BJ (cell line): Measurements from ENCODE around the gene SULF2. TPM values are rescaled to one million over a fixed set of nuclear protein-coding genes. Genes with fewer than 3 reads are reported as not detected.

Source experiments
- CTCF ChIA-PET: fragments of 350-600 bp; formaldehyde crosslinking; extraction: SDS; loops from one replicate; lab custom pipeline; 2021; ENCODE audit warnings: antibody characterized with exemption, inconsistent platforms; lab: Yijun Ruan, JAX
- POLR2A ChIA-PET: fragments of 300-600 bp; sonication (Branson Sonifier 250); formaldehyde crosslinking; extraction: SDS; loops from one replicate; lab custom pipeline; 2021; ENCODE audit warnings: antibody characterized with exemption; lab: Charles Lee
- DNase-seq: peaks from one replicate; pipeline ENCODE4 v3.0.0-alpha.2; 2011; ENCODE audit warnings: low read depth
- H3K27me3 ChIP-seq: 2 replicates; pipeline ENCODE4 v1.6.0; 2011; ENCODE audit warnings: low read length; ENCODE audit not compliant: control insufficient read depth, insufficient read depth
- H3K36me3 ChIP-seq: 2 replicates; pipeline ENCODE4 v1.5.1; 2011; ENCODE audit warnings: low read length; ENCODE audit not compliant: control insufficient read depth, insufficient read depth
- H3K4me3 ChIP-seq: 2 replicates; pipeline ENCODE4 v1.5.1; 2011; ENCODE audit warnings: low read depth, mild to moderate bottlenecking, control low read depth, low read length
- CTCF ChIP-seq: IDR thresholded peaks from 2 replicates; pipeline ENCODE4 v1.5.1; 2011; ENCODE audit warnings: low read depth, mild to moderate bottlenecking, control low read depth, inconsistent platforms, low read length, moderate library complexity; ENCODE audit not compliant: insufficient read depth
- polyA plus RNA-seq: library from polyadenylated mRNA; depleted of rRNA; stranded (reverse); fragments of >200 nt; gene quantifications from 2 replicates; pipeline ENCODE4 v1.2.3, GENCODE V29; 2011

Gene SULF2
- polyA plus RNA-seq, 1 experiment: 13.2 TPM

GRCh38 chr20:47740121-47740861, 45.0 kb downstream of the SULF2 start:
- Histone ChIP-seq H3K27me3 (peaks cover 2% of the 10 kb centered on the region; the same call in 1 of the 2 replicates), H3K4me3 (no peak overlapping the region), H3K36me3 (no peaks in the 10 kb centered on the region)
- TF ChIP-seq CTCF: no peak
- POLR2A ChIA-PET: no interaction called here
- DNase-seq: no peak
- CTCF ChIA-PET: interaction anchor here (0.6 to 1.5 kb wide), 5 partner anchors 9 to 880 kb away, joined by 3 to 4 read pairs (median 3); no protein-coding TSS in a partner anchor

- no peak overlapping the region for H3K4me3 ChIP-seq
- DNase-seq: no peak
- H3K36me3 ChIP-seq: no peaks in the 10 kb centered on the region
- H3K27me3 ChIP-seq: no peaks in the 10 kb centered on the region
- ChIA-PET CTCF (interaction anchor here (1.5 kb wide), 1 partner anchor 13 kb away, joined by 4 read pairs; no protein-coding TSS in a partner anchor), POLR2A (no interaction called here)
- no peak for TF ChIP-seq CTCF
These were observed 47.4 kb downstream of the SULF2 start for GRCh38 chr20:47737923-47738322.

- no peaks in the 10 kb centered on the region for H3K27me3 ChIP-seq
- ChIA-PET POLR2A (no interaction called here), CTCF (no interaction called here)
- H3K36me3 ChIP-seq: no peaks in the 10 kb centered on the region
- no peak overlapping the region for H3K4me3 ChIP-seq
- no peak for DNase-seq
- TF ChIP-seq CTCF: no peak
These were observed 48.6 kb downstream of the SULF2 start for GRCh38 chr20:47736570-47737152.

GRCh38 chr20:47735412-47736400, 49.6 kb downstream of the SULF2 start:
- DNase-seq: no peak
- Histone ChIP-seq H3K36me3 (0 out of 2 replicates have a peak, but pooled peaks cover 2% of the 10 kb centered on the region), H3K4me3 (no peak overlapping the region), H3K27me3 (no peaks in the 10 kb centered on the region)
- ChIA-PET CTCF (interaction anchor here (1.6 kb wide), 1 partner anchor 11 kb away, joined by 3 read pairs; no protein-coding TSS in a partner anchor), POLR2A (no interaction called here)
- no peak for TF ChIP-seq CTCF
